HG02642 (cell line): Measurements from ENCODE around the gene HEMK1.

Experiments
- ATAC-seq: cut with Tn5 transposase; IDR thresholded peaks from one replicate; pipeline ENCODE4 v1.9.1; 2021; ENCODE audit warnings: mild to moderate bottlenecking; ENCODE audit not compliant: unreplicated experiment, poor library complexity

The HEMK1 gene

GRCh38 chr3:50572801-50573371 is 3.6 kb downstream of the HEMK1 start:
- ATAC-seq, result no peak

GRCh38 chr3:50573566-50574443 is 4.5 kb downstream of the HEMK1 start:
- ATAC-seq, result no peak

GRCh38 chr3:50574444-50574831 is 5.1 kb downstream of the HEMK1 start:
- ATAC-seq, result no peak

- no peak for ATAC-seq
Observed at GRCh38 chr3:50575372-50575771, 6.0 kb downstream of the HEMK1 start.

- no peak for ATAC-seq
Observed at GRCh38 chr3:50577348-50577747, 8.0 kb downstream of the HEMK1 start.

- ATAC-seq, result no peak
Observed at GRCh38 chr3:50580683-50581458, 11.5 kb downstream of the HEMK1 start.

- ATAC-seq, result no peak
Observed at GRCh38 chr3:50581459-50581842, 12.1 kb downstream of the HEMK1 start.

- ATAC-seq, result no peak
Observed at GRCh38 chr3:50582083-50582482, 12.8 kb downstream of the HEMK1 start.

GRCh38 chr3:50583897-50584296 is 14.6 kb downstream of the HEMK1 start:
- ATAC-seq, result no peak

- no peak for ATAC-seq
Observed at GRCh38 chr3:50584391-50584790, 15.1 kb downstream of the HEMK1 start.

- no peak for ATAC-seq
Observed at GRCh38 chr3:50585919-50586762, 16.8 kb downstream of the HEMK1 start.

- no peak for ATAC-seq
Observed at GRCh38 chr3:50586763-50587070, 17.4 kb downstream of the HEMK1 start.

GRCh38 chr3:50587373-50587772 is 18.1 kb downstream of the HEMK1 start:
- no peak for ATAC-seq

- ATAC-seq, result no peak
Observed at GRCh38 chr3:50587806-50588758, 18.8 kb downstream of the HEMK1 start.

- ATAC-seq, result no peak
Observed at GRCh38 chr3:50588759-50589433, 19.6 kb downstream of the HEMK1 start.

GRCh38 chr3:50591196-50591741 is 21.9 kb downstream of the HEMK1 start:
- ATAC-seq, result no peak

- ATAC-seq, result no peak
Observed at GRCh38 chr3:50592568-50592967, 23.2 kb downstream of the HEMK1 start.

GRCh38 chr3:50594253-50594785 is 25.0 kb downstream of the HEMK1 start:
- no peak for ATAC-seq
